DMS53 treated with DMSO at 0.1 percent for 48 hours (cell line): ENCODE measurements around the gene TMEM38A.
A peak's percentile ranks its signal among the peaks of the same experiment; 100 is the strongest.
"Not testable (repeated sequence)": the region's sequence is repeated elsewhere in the genome, so short reads cannot be mapped to it uniquely, and the experiment has no call there.

Experiments
- DNase-seq: peaks from one replicate; lab custom pipeline; 2025; ENCODE audit not compliant: unreplicated experiment; lab: John Stamatoyannopoulos, UW

Gene TMEM38A

GRCh38 chr19:16637535-16637934 is 23.4 kb upstream of the TMEM38A start:
- DNase-seq, result no peak

- no peak for DNase-seq
Measured at GRCh38 chr19:16638666-16639065, 22.3 kb upstream of the TMEM38A start.

- no peak for DNase-seq
Measured at GRCh38 chr19:16640951-16641350, 20.0 kb upstream of the TMEM38A start.

- no peak for DNase-seq
Measured at GRCh38 chr19:16641695-16642094, 19.2 kb upstream of the TMEM38A start.

GRCh38 chr19:16645140-16645539 is 15.8 kb upstream of the TMEM38A start:
- DNase-seq, result no peak

GRCh38 chr19:16649734-16650133 is 11.2 kb upstream of the TMEM38A start:
- no peak for DNase-seq

- no peak for DNase-seq
Measured at GRCh38 chr19:16650821-16651220, 10.1 kb upstream of the TMEM38A start.

GRCh38 chr19:16651421-16652188 is 9.3 kb upstream of the TMEM38A start:
- DNase-seq, result not testable (repeated sequence)

GRCh38 chr19:16652854-16653253 is 8.1 kb upstream of the TMEM38A start:
- no peak for DNase-seq

GRCh38 chr19:16654140-16654539 is 6.8 kb upstream of the TMEM38A start:
- no peak for DNase-seq

- DNase-seq, result no peak
Measured at GRCh38 chr19:16654627-16655026, 6.3 kb upstream of the TMEM38A start.

GRCh38 chr19:16655727-16656126 is 5.2 kb upstream of the TMEM38A start:
- no peak for DNase-seq

- DNase-seq, result no peak
Measured at GRCh38 chr19:16657384-16657783, 3.6 kb upstream of the TMEM38A start.

- no peak for DNase-seq
Measured at GRCh38 chr19:16659464-16659831, 1.5 kb upstream of the TMEM38A start.

- DNase-seq, result peak; percentile 86
Measured at GRCh38 chr19:16659832-16660708, 869 bp upstream of the TMEM38A start, which contains the start of gene SMIM7. TSS of gene SMIM7 (minus strand) at chr19:16660144. CDS start at chr19:16660110, 34 bp downstream.

- DNase-seq, result no peak
Measured at GRCh38 chr19:16661480-16662034, 618 bp downstream of the TMEM38A start.

GRCh38 chr19:16668176-16668575 is 7.2 kb downstream of the TMEM38A start:
- no peak for DNase-seq

- DNase-seq, result not testable (repeated sequence)
Measured at GRCh38 chr19:16668702-16669101, 7.8 kb downstream of the TMEM38A start.

GRCh38 chr19:16670291-16670690 is 9.4 kb downstream of the TMEM38A start:
- DNase-seq, result no peak

- DNase-seq, result no peak
Measured at GRCh38 chr19:16671652-16672274, 10.8 kb downstream of the TMEM38A start.

- no peak for DNase-seq
Measured at GRCh38 chr19:16673231-16673630, 12.3 kb downstream of the TMEM38A start.
